GM23248 (cell line): Measurements from ENCODE around the gene SKAP2.

ENCODE experiments used
- EZH2 ChIP-seq: fragments of 200-600 bp; sonication (generic); IDR thresholded peaks from 2 replicates; pipeline ENCODE4 v1.6.1; 2018; ENCODE audit warnings: antibody characterized with exemption, mild to moderate bottlenecking; ENCODE audit not compliant: insufficient read depth, poor library complexity, severe bottlenecking
- EZH2phosphoT487 ChIP-seq: fragments of 200-600 bp; sonication (generic); IDR thresholded peaks from 2 replicates; pipeline ENCODE4 v1.6.1; 2018; ENCODE audit warnings: antibody characterized with exemption, moderate library complexity, mild to moderate bottlenecking, low read depth; ENCODE audit not compliant: insufficient read depth

- no peak for TF ChIP-seq EZH2
- no peak for TF ChIP-seq EZH2phosphoT487
Observed at GRCh38 chr7:26625286-26625685, 239.1 kb downstream of the SKAP2 start.
